Endothelial cell of umbilical vein (primary cell): ENCODE data around the gene ADARB2. TPM values are rescaled to one million over a fixed set of nuclear protein-coding genes. Genes with fewer than 3 reads are reported as not detected.

Experiments used
- BruUV-seq: library from RNA; stranded (reverse); fragments of 400-500 nt; replicated peaks from 2 replicates; lab custom pipeline; 2021; lab: Mats Ljungman, UMichigan
- CTCF ChIA-PET: fragments of 300-600, 350-600 bp; sonication (Branson Sonifier 250); formaldehyde crosslinking; loops from one replicate; lab custom pipeline; 2021; ENCODE audit warnings: antibody characterized with exemption, inconsistent platforms; lab: Charles Lee
- POLR2A ChIA-PET: fragments of 300-600, 350-600 bp; sonication (Branson Sonifier 250); formaldehyde crosslinking; loops from one replicate; lab custom pipeline; 2021; ENCODE audit warnings: antibody characterized with exemption, inconsistent platforms; lab: Charles Lee
- DNase-seq: peaks from one replicate; pipeline ENCODE4 v3.0.0-alpha.2; 2011; ENCODE audit warnings: low read depth, low spot score
- FAIRE-seq: peaks from 2 replicates; lab custom pipeline; 2011; peaks lifted over from hg19 to GRCh38; lab: Jason Lieb, UNC
- H2AFZ ChIP-seq: 2 replicates; pipeline ENCODE4 v1.6.0; 2012; ENCODE audit warnings: low read depth, low read length, control low read depth, inconsistent platforms
- H3K27ac ChIP-seq: 2 replicates; pipeline ENCODE4 v1.5.1; 2011; ENCODE audit warnings: low read depth, mild to moderate bottlenecking, control low read depth, low read length, moderate library complexity; ENCODE audit not compliant: insufficient read depth
- H3K27me3 ChIP-seq, 2 experiments: 2 replicates each; pipeline versions ENCODE4 v1.6.0 to v1.6.1; 2011; ENCODE audit warnings: low read length in 2 of 2, mixed read lengths in 1 of 2; ENCODE audit not compliant: control insufficient read depth in 2 of 2, insufficient read depth in 2 of 2
- H3K36me3 ChIP-seq, 2 experiments: 2 replicates in 1 of 2; 3 replicates in 1 of 2; pipeline ENCODE4 v1.5.1; 2011; ENCODE audit warnings: low read length in 2 of 2, mild to moderate bottlenecking in 1 of 2, moderate library complexity in 1 of 2; ENCODE audit not compliant: control insufficient read depth in 2 of 2, insufficient read depth in 2 of 2; ENCODE audit errors: extremely low read depth in 1 of 2
- H3K4me1 ChIP-seq: 3 replicates; pipeline ENCODE4 v1.5.1; 2011; ENCODE audit warnings: mild to moderate bottlenecking, low read length; ENCODE audit not compliant: control insufficient read depth, insufficient read depth; ENCODE audit errors: extremely low read depth
- H3K4me2 ChIP-seq: 2 replicates; pipeline ENCODE4 v1.6.1; 2011; ENCODE audit warnings: low read length, control low read depth, mixed read lengths; ENCODE audit not compliant: insufficient read depth
- H3K4me3 ChIP-seq, 3 experiments: fragments of 200-600 bp in 1 of 3; sonication (generic), shearing (Covaris generic) in 1 of 3; replicated peaks in 1 of 3; 2 replicates each; pipeline ENCODE4 v1.5.1; 2011 to 2016; ENCODE audit warnings: control low read depth in 3 of 3, low read length in 3 of 3, mild to moderate bottlenecking in 2 of 3, inconsistent platforms in 1 of 3, low read depth in 1 of 3, moderate library complexity in 1 of 3; ENCODE audit not compliant: insufficient read depth in 1 of 3
- H3K79me2 ChIP-seq: 2 replicates; pipeline ENCODE4 v1.6.0; 2012; ENCODE audit warnings: low read length, inconsistent platforms; ENCODE audit not compliant: control insufficient read depth, insufficient read depth
- H3K9ac ChIP-seq: replicated peaks from 2 replicates; pipeline ENCODE3; 2011; ENCODE audit warnings: low read length, control low read depth; ENCODE audit not compliant: insufficient read depth; ENCODE audit errors: extremely low read depth
- H3K9me1 ChIP-seq: replicated peaks from 3 replicates; pipeline ENCODE4 v1.6.0; 2011; ENCODE audit warnings: mild to moderate bottlenecking, low read length; ENCODE audit not compliant: control insufficient read depth, insufficient read depth; ENCODE audit errors: extremely low read depth
- H3K9me3 ChIP-seq: replicated peaks from 2 replicates; pipeline ENCODE4 v1.5.1; 2012; ENCODE audit warnings: low read length, inconsistent platforms; ENCODE audit not compliant: control insufficient read depth, insufficient read depth
- H4K20me1 ChIP-seq: replicated peaks from 2 replicates; pipeline ENCODE3; 2011; ENCODE audit warnings: mild to moderate bottlenecking, low read length; ENCODE audit not compliant: control insufficient read depth, insufficient read depth; ENCODE audit errors: extremely low read depth
- CTCF ChIP-seq, 2 donors: IDR thresholded peaks; 1 replicate in 1 of 2; 2 replicates in 1 of 2; pipeline ENCODE4 v1.5.1; 2011; ENCODE audit warnings: low read length in 2 of 2, mild to moderate bottlenecking in 2 of 2, moderate library complexity in 2 of 2, control low read depth in 1 of 2, inconsistent platforms in 1 of 2, low read depth in 1 of 2; ENCODE audit not compliant: insufficient read depth in 1 of 2; ENCODE audit errors: extremely low read depth in 1 of 2
- EZH2 ChIP-seq: IDR thresholded peaks from 2 replicates; pipeline ENCODE4 v1.6.1; 2012; ENCODE audit warnings: borderline replicate concordance, low read depth, mild to moderate bottlenecking, moderate library complexity, low read length, inconsistent platforms; ENCODE audit not compliant: severe bottlenecking
- FOS ChIP-seq: IDR thresholded peaks from 2 replicates; pipeline ENCODE4 v1.6.1; 2011; ENCODE audit warnings: mild to moderate bottlenecking, low read length, moderate library complexity, borderline replicate concordance; ENCODE audit not compliant: insufficient read depth
- GATA2 ChIP-seq: IDR thresholded peaks from 2 replicates; pipeline ENCODE4 v1.7.0; 2011; ENCODE audit warnings: low read depth, mild to moderate bottlenecking, moderate library complexity, mixed read lengths, low read length; ENCODE audit not compliant: insufficient read length, insufficient read depth
- JUN ChIP-seq: IDR thresholded peaks from 2 replicates; pipeline ENCODE4 v1.6.1; 2011; ENCODE audit warnings: borderline replicate concordance, low read depth; ENCODE audit not compliant: insufficient read length, insufficient read depth
- MAX ChIP-seq: IDR thresholded peaks from 2 replicates; pipeline ENCODE4 v1.6.1; 2011; ENCODE audit not compliant: insufficient read depth, insufficient read length
- MYC ChIP-seq: IDR thresholded peaks from one replicate; pipeline ENCODE4 v1.6.1; 2011; ENCODE audit warnings: mild to moderate bottlenecking, low read depth, low read length
- POLR2A ChIP-seq: IDR thresholded peaks from 2 replicates; pipeline ENCODE4 v1.6.1; 2012; ENCODE audit warnings: low read depth, mild to moderate bottlenecking, control low read depth, low read length
- POLR2AphosphoS5 ChIP-seq: IDR thresholded peaks from 2 replicates; pipeline ENCODE4 v1.6.1; 2012; ENCODE audit warnings: low read depth, mild to moderate bottlenecking, control low read depth, low read length, moderate library complexity; ENCODE audit not compliant: insufficient read depth
- dilution Hi-C: fragments of 300-500 bp; cut with MboI; formaldehyde crosslinking; loops from one replicate; pipeline ENCODE4 v1.15.0; 2019; ENCODE audit warnings: low sequenced_read_pairs; ENCODE audit not compliant: extremely low pct_ligation_motif_present
- intact Hi-C: fragments of 100-400 bp; cut with micrococcal nuclease; formaldehyde crosslinking; loops from one replicate; pipeline ENCODE4 v1.10.0; 2022
- polyA plus RNA-seq, 4 experiments: library from polyadenylated mRNA; depleted of rRNA in 3 of 4; stranded (reverse) in 3 of 4; unstranded in 1 of 4; fragments of >200 nt; gene quantifications; 2 replicates each; pipeline versions ENCODE4 v1.2.1 to v1.2.3, GENCODE V29; 2011 to 2012; ENCODE audit warnings: missing spikeins in 1 of 4
- total RNA-seq: library from RNA; stranded (reverse); gene quantifications from 2 replicates; pipeline ENCODE4 v1.2.3, GENCODE V29; 2021

ADARB2 gene
- total and polyA plus RNA-seq, 2 donors (not counting 3 experiments of a cell fraction or from before 2014, with no cell fraction given), result not detected

- Histone ChIP-seq H3K4me3 (no peak overlapping the region), H3K9me3 (no peaks in the 10 kb centered on the region), H3K9me1 (no peaks in the 10 kb centered on the region), H3K36me3 (no peaks in the 10 kb centered on the region), H3K27ac (no peak overlapping the region), H3K4me1 (no peaks in the 10 kb centered on the region), H3K79me2 (no peaks in the 10 kb centered on the region), H4K20me1 (no peaks in the 10 kb centered on the region), H3K4me2 (no peak overlapping the region), H3K27me3 (no peaks in the 10 kb centered on the region), H2AFZ (no peak overlapping the region), H3K9ac (no peak overlapping the region)
- ChIA-PET CTCF (no interaction called here), POLR2A (no interaction called here)
- DNase-seq, result no peak
- no peak for FAIRE-seq
- dilution Hi-C loops, result no loop called here
- intact Hi-C loops, result no loop called here
- BruUV-seq, result no TSS peak
- TF ChIP-seq POLR2AphosphoS5, result no peak
- TF ChIP-seq FOS, result no peak
- TF ChIP-seq MYC, result no peak
- TF ChIP-seq JUN, result no peak
- no peak for TF ChIP-seq GATA2
- TF ChIP-seq EZH2, result no peak
These were observed 444.7 kb downstream of the ADARB2 start for GRCh38 chr10:1292611-1293031.

- intact Hi-C loops (no loop called here), dilution Hi-C loops (no loop called here)
- H3K27ac ChIP-seq, result no peak overlapping the region
- no peaks in the 10 kb centered on the region for H3K4me1 ChIP-seq
- FAIRE-seq (no peak), DNase-seq (no peak)
- CTCF ChIA-PET, result no interaction called here
- no peak overlapping the region for H3K4me2 ChIP-seq
- no peaks in the 10 kb centered on the region for H4K20me1 ChIP-seq
- H3K27me3 ChIP-seq, result no peaks in the 10 kb centered on the region
- no peaks in the 10 kb centered on the region for H3K9me1 ChIP-seq
- H3K36me3 ChIP-seq, result no peaks in the 10 kb centered on the region
- TF ChIP-seq CTCF (IDR thresholded peaks at IDR 0.05; ENCODE audit: extremely low read depth in 1 of 2, insufficient read depth in 1 of 2, low read depth in 1 of 2, low read length in 2 of 2) (no peak), FOS (no peak), MAX (no peak), POLR2A (no peak), EZH2 (no peak), POLR2AphosphoS5 (no peak), MYC (no peak), JUN (no peak), GATA2 (no peak)
- no peak overlapping the region for H2AFZ ChIP-seq
- BruUV-seq, result no TSS peak
- POLR2A ChIA-PET, result no interaction called here
- H3K4me3 ChIP-seq, result no peak overlapping the region
- no peaks in the 10 kb centered on the region for H3K79me2 ChIP-seq
- no peaks in the 10 kb centered on the region for H3K9me3 ChIP-seq
- H3K9ac ChIP-seq, result no peak overlapping the region
These were observed 445.9 kb downstream of the ADARB2 start for GRCh38 chr10:1291178-1292090.
